Aorta (tissue), 5 donors: ENCODE measurements around the gene RFWD3. TPM values are rescaled to one million over a fixed set of nuclear protein-coding genes. Genes with fewer than 3 reads are reported as not detected.

Experiments
- ATAC-seq: fragments of 200-7000 bp; cut with Tn5 transposase; one replicate; pipeline ENCODE4 v1.9.1; 2022; ENCODE audit warnings: moderate library complexity; ENCODE audit not compliant: low FRiP score
- DNase-seq, 2 donors: peaks; one replicate each; pipeline ENCODE4 v3.0.0-alpha.2; 2020
- H3K27ac ChIP-seq, 2 donors: one replicate each; pipeline ENCODE4 v1.5.1; 2013; ENCODE audit warnings: low read length in 2 of 2, mild to moderate bottlenecking in 2 of 2, moderate library complexity in 2 of 2, control low read depth in 1 of 2, inconsistent platforms in 1 of 2, low read depth in 1 of 2
- H3K27me3 ChIP-seq, 2 donors: one replicate each; pipeline ENCODE4 v1.6.1; 2013; ENCODE audit warnings: control low read depth in 1 of 2, low read length in 1 of 2, mild to moderate bottlenecking in 1 of 2, moderate library complexity in 1 of 2; ENCODE audit not compliant: insufficient read depth in 2 of 2, control insufficient read depth in 1 of 2
- H3K36me3 ChIP-seq, 2 donors: one replicate each; pipeline ENCODE4 v1.6.1; 2013; ENCODE audit warnings: control low read depth in 1 of 2, low read length in 1 of 2, mild to moderate bottlenecking in 1 of 2; ENCODE audit not compliant: insufficient read depth in 2 of 2, control insufficient read depth in 1 of 2
- H3K4me1 ChIP-seq, 2 donors: one replicate each; pipeline ENCODE4 v1.6.1; 2013; ENCODE audit warnings: low read length in 2 of 2, control low read depth in 1 of 2, mild to moderate bottlenecking in 1 of 2, moderate library complexity in 1 of 2; ENCODE audit not compliant: insufficient read depth in 2 of 2, control insufficient read depth in 1 of 2
- H3K4me3 ChIP-seq, 2 donors: one replicate each; pipeline ENCODE4 v1.5.1; 2013; ENCODE audit warnings: low read length in 2 of 2, control low read depth in 1 of 2, mild to moderate bottlenecking in 1 of 2
- H3K9me3 ChIP-seq: one replicate; pipeline ENCODE4 v1.6.1; 2013; ENCODE audit warnings: mild to moderate bottlenecking, low read length; ENCODE audit not compliant: control insufficient read depth
- WGBS, 2 donors: extraction: QIAGEN DNeasy Blood & Tissue Kit; methylation state at CpG; one replicate each; pipeline ENCODE4 v1.1.7; 2013; 5-methylcytosine and 5-hydroxymethylcytosine counted together
- intact Hi-C, 2 donors: fragments of 100-400 bp; cut with DNase I; formaldehyde crosslinking; loops; one replicate each; pipeline versions ENCODE4 v1.14.2 to v1.15.0; 2022
- polyA plus RNA-seq, 2 donors: library from polyadenylated mRNA; stranded (reverse); fragments of 200-250 nt; gene quantifications; one replicate each; pipeline ENCODE4 v1.2.3, GENCODE V29; 2013
- total RNA-seq, 2 donors: library from RNA; stranded (reverse); fragmentation: NEBNext Ultra II Directional; extraction: Animal tissue kit (Norgen Biotek cat#: 25700); gene quantifications; one replicate each; pipeline ENCODE4 v1.2.1, GENCODE V29; 2021
- donor health status: healthy with polysubstance abuse.
- donor health status: Bipolar disorder and iron deficiency.
- donor health status: DM: no; HTN: no; CAD: no.
- donor health status: DM: no; HTN: no; CAD: no.
- donor health status: DM: yes; HTN: yes; CAD: no.

Gene RFWD3
- total and polyA plus RNA-seq, 4 donors: 2.8 to 17.1 (median 9.9) TPM

DNA sequence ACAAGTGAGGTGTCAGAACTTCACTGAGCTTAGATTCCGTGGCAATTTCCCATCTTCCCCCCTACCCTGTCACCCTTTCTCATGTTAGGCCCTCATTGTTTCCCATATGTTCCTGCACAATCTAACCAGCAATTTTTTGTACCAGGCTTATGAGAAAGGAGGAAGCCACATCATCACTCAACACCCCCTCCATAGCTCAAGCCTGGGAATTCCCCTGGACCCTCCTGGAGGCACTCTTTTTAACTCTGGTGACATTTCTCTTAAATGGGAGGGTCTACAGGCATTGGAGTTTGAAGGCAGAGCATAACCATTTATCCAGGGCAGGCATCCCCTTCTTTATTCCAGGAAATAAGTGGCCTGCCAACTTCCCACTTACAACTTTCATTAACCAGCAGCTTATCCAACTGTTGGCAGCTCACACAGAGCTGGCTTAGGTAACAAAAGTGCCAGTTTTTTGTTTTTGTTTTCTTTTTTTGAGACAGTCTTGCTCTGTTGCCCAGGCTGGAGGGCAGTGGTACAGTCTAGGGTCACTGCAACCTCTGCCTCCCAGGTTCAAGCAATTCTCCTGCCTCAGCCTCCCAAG, 49.4 kb downstream of the RFWD3 start:
- H3K27ac ChIP-seq: no peak overlapping the region
- H3K4me1 ChIP-seq: no peaks in the 10 kb centered on the region
- no peaks in the 10 kb centered on the region for H3K27me3 ChIP-seq
- no peaks in the 10 kb centered on the region for H3K9me3 ChIP-seq
- H3K4me3 ChIP-seq: no peak overlapping the region
- intact Hi-C loops: no loop called here
- WGBS, 2 donors: 89 to 90% methylated on average over 1 of the region's 1 CpG
- ATAC-seq (no peak), DNase-seq (no peak)
- H3K36me3 ChIP-seq: no peaks in the 10 kb centered on the region

DNA sequence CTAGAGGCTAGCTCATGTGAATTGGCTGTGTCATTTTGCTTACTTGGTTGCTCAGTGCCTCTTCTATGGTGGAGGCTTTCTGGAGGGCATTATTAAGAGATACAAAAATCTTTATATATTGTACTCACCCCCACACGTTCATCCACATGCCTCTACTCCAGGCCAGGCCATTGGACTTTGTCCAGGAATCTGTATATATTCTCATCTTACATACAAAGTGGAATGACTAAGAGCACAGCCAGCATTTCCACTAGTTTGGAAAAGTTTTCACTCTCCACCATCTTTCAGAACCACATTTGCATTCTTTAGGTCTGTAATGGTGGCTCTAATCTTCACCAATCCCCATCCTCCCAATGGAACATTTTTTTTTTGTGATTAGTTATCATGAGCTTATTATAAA, 55.0 kb downstream of the RFWD3 start:
- intact Hi-C loops: no loop called here
- Histone ChIP-seq H3K9me3 (no peaks in the 10 kb centered on the region), H3K27ac (no peak overlapping the region), H3K4me1 (no peaks in the 10 kb centered on the region), H3K27me3 (no peaks in the 10 kb centered on the region), H3K4me3 (no peak overlapping the region), H3K36me3 (no peaks in the 10 kb centered on the region)
- DNase-seq: no peak
- ATAC-seq: no peak
- 55 to 68% methylated on average over 1 of the region's 1 CpG for WGBS, 2 donors

DNA sequence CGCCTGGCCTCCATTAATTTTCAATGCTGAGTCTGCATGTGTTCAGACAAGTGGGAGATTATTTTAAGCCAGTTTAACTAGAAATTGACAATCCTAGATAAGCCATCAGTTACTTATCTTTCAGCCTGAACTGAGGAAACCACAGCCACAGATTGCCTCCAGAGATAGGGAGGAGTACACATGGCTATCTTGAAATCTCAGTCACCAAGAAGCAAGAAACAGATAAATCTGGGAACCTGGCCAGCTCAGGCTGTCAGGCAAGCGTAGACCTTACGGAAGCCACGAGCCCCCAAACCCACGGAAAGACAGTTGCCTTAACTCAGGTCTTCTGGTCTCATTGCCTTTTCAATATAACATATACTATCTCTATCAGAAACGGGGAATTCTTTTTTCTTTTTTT, 57.7 kb downstream of the RFWD3 start:
- intact Hi-C loops: loop anchor here in 1 of 2 donors (5.0 kb wide), 1 partner anchor 107 kb away; no protein-coding TSS in a partner anchor
- H3K9me3 ChIP-seq: no peaks in the 10 kb centered on the region
- H3K36me3 ChIP-seq: no peaks in the 10 kb centered on the region
- DNase-seq (no peak), ATAC-seq (no peak)
- H3K4me1 ChIP-seq: peaks cover under 1 to 4% of the 10 kb centered on the region in 2 donors
- H3K4me3 ChIP-seq: no peak overlapping the region
- H3K27ac ChIP-seq: no peak overlapping the region
- 91 to 92% methylated on average over 6 of the region's 6 CpGs for WGBS, 2 donors
- H3K27me3 ChIP-seq: no peaks in the 10 kb centered on the region

DNA sequence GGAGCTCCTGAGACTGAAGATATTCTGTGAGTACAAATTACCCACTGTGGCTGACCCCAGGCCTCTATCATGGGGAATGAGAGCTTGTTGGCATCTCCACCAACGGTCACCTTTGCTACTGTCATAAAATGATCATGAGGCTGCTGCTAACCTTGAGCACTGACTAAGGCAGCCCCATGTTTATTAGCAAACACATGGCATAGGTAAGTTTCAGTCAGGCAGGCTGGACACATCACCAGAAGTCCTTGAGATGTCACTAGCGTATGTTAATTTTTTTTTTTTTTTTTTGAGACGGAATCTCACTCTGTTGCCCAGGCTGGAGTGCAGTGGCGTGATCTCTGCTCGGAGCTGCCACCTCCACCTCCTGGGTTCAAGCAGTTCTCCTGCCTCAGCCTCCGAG, 58.3 kb downstream of the RFWD3 start:
- ATAC-seq (no peak), DNase-seq (no peak)
- WGBS, 2 donors: 79 to 91% methylated on average over 6 of the region's 6 CpGs
- no peaks in the 10 kb centered on the region for H3K9me3 ChIP-seq
- H3K36me3 ChIP-seq: no peaks in the 10 kb centered on the region
- H3K27me3 ChIP-seq: no peaks in the 10 kb centered on the region
- H3K4me3 ChIP-seq: no peak overlapping the region
- peaks cover 2 to 4% of the 10 kb centered on the region in 2 donors for H3K4me1 ChIP-seq
- intact Hi-C loops: loop anchor here in 1 of 2 donors (5.0 kb wide), 1 partner anchor 106 kb away; no protein-coding TSS in a partner anchor
- H3K27ac ChIP-seq: no peak overlapping the region

DNA sequence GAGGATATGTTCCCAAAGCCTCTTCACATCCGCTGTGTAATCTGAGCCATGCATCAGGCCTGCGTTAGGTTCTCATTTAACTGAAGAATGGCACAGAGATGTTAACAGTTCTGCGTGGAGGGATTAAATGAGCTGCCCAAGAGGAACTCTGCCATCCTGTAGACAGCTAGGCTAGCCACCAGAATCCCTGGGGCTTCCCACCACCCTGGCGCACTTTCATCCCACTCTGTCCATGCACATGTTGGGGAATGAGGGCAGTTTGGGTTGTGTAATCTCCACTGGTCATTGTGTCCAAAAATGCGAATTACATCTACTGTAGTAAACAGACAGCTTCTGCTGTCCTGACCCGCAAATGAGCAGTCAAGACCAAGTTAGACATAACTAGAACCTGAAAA, 58.7 kb downstream of the RFWD3 start:
- WGBS, 2 donors: 75 to 76% methylated on average over 6 of the region's 6 CpGs
- Histone ChIP-seq H3K27ac (no peak overlapping the region), H3K4me1 (peaks cover 2 to 4% of the 10 kb centered on the region in 2 donors), H3K36me3 (no peaks in the 10 kb centered on the region), H3K27me3 (no peaks in the 10 kb centered on the region), H3K4me3 (no peak overlapping the region), H3K9me3 (no peaks in the 10 kb centered on the region)
- DNase-seq (no peak), ATAC-seq (no peak)
- intact Hi-C loops: loop anchor here in 1 of 2 donors (5.0 kb wide), 1 partner anchor 106 kb away; no protein-coding TSS in a partner anchor

DNA sequence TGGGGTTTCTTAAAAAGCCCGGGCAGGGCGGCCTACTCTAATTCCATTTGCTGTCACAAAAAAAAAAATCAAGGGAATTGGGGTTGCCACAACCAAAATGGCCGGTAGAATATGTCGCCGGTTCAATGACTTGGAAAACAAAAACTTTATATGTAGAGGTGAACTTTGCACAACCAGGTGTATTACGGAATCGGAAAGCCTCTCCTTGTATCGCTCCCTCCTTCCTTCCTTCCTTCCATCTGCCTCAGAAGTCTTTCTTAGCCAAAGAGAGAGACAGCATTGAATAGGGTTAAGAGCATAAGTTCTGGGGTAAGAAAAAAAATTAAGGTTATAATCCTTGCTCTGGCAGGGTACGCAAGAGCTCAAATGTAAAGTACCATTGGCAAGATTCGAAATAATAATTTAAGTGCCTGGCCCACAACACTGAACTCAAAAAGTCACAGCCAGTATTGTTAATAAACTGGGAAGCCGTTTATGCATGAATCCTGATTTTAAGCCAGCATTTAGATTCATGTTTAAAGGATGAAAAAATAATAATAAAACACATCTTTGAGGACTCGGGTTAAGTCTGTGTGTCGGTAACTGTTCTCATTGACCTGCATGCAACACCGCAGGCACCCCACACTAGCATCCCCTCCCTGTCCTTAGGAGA, 59.2 kb downstream of the RFWD3 start:
- 8% methylated on average over 14 of the region's 14 CpGs for WGBS, 2 donors
- no peaks in the 10 kb centered on the region for H3K36me3 ChIP-seq
- intact Hi-C loops: loop anchor here in 1 of 2 donors (5.0 kb wide), 1 partner anchor 105 kb away; no protein-coding TSS in a partner anchor
- H3K27ac ChIP-seq: peak overlapping the region in 1 of 2 donors; percentile 59
- H3K4me1 ChIP-seq: peaks cover 2 to 4% of the 10 kb centered on the region in 2 donors
- H3K27me3 ChIP-seq: no peaks in the 10 kb centered on the region
- DNase-seq: no peak
- ATAC-seq: no peak
- peak overlapping the region; percentile 2 to 83 for H3K4me3 ChIP-seq
- H3K9me3 ChIP-seq: no peaks in the 10 kb centered on the region

DNA sequence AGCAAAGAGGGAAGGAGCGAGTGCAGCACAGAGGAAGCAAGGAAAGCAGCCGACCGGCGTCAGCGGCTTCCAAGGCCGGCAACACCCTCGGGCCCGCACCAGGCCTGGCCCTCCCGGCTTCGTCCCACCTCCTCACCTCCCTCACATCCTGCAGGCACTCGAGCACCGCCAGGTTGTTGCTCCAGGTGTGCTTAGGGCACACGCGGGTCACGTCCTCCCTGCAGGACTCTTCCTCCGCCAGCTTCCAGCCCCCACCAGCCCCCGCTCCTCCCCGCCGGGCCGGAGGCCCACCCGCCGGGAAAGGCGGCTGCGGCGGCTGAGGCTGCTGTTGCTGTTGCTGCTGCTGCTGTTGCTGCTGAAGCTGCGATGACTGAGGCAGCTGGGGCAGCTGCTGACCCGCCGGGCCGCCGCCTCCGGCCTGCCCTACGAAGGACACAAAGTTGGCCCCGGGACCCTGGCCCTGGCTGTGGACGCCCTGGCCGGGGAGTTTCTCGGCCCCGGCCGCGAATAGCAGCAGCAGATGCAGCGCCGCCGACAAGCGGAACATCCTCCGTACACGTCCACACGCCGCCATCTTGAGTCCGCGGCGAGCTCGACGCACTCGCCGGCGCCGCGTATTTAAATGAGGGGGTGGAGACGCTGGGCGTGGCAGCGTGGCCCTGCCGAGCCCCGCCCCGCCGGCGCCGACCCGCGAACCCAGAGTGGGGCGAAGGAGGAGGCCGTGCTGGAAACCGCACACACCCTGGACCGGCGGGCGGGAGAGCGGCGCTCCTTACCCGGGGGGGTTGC, 60.0 kb downstream of the RFWD3 start, which contains the start of gene GLG1:
Gene GLG1, minus strand, starts transcription at position 594 of the 789 bp plus-strand sequence. Its CDS starts 20 bp downstream, at position 574.
- peaks cover 2 to 4% of the 10 kb centered on the region in 2 donors for H3K4me1 ChIP-seq

DNA sequence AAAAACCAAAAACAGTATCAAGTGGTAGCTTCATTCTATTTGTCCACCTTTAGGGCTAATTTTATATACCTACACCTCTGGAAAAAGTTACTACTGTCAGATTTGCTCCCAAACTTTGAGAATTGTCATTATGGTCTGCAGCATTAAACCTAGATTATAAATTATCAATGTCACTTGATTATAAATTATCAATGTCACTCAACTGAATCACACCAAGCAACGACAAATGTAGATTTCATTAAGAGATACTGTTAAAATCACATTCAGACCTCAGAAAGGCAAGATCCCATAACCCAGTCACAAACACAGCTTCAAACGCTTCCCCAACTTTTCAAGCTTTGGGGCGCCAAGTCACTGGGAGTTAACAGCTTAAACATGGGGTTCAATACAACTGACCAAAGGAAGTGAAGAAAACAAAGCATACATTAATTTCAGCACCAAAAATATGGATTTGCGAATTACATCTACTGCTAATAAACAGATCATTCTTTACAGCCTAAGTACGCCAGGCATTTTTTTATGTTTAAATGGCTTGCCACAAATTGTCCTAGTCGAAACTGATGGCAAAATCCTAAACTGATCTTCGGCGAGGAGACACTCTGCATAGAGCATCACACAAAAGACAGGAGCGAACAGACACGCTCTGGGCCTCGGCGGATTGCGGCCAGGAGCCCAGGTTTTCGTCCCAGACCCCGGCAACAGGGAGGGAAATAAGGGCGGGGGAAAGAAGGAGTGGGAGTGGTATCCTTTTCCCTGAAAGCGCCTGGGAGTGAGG, 60.7 kb downstream of the RFWD3 start:
- Histone ChIP-seq H3K27me3 (no peaks in the 10 kb centered on the region), H3K27ac (peak overlapping the region in 1 of 2 donors; percentile 57), H3K36me3 (no peaks in the 10 kb centered on the region), H3K4me3 (peak overlapping the region; percentile 67 to 83), H3K4me1 (peaks cover 2 to 7% of the 10 kb centered on the region in 2 donors), H3K9me3 (no peaks in the 10 kb centered on the region)
- intact Hi-C loops: loop anchor here in 1 of 2 donors (5.0 kb wide), 1 partner anchor 104 kb away; no protein-coding TSS in a partner anchor
- 0 to 1% methylated on average over 16 to 17 of the region's 17 CpGs for WGBS, 2 donors
- DNase-seq (no peak), ATAC-seq (peak; percentile 24)

More for the DNA sequence above, 60.0 kb downstream of the RFWD3 start, which contains the start of gene GLG1:
- Histone ChIP-seq H3K36me3 (no peaks in the 10 kb centered on the region), H3K27ac (peak within 1 kb of the TSS in 1 of 2 donors; percentile 59), H3K9me3 (no peaks in the 10 kb centered on the region), H3K27me3 (no peaks in the 10 kb centered on the region), H3K4me3 (peak within 1 kb of the TSS; percentile 67 to 83)
- peak; percentile 95 to 97 for DNase-seq
- intact Hi-C loops: loop anchor here in 1 of 2 donors (5.0 kb wide), 1 partner anchor 104 kb away; no protein-coding TSS in a partner anchor
- peak; percentile 97 for ATAC-seq
- WGBS, 2 donors: 0 to 1% methylated on average over 68 to 77 of the region's 77 CpGs
